Progenitor cell of endocrine pancreas (in vitro differentiated cells): Measurements from ENCODE around the gene SOD3. TPM values are rescaled to one million over a fixed set of nuclear protein-coding genes. Genes with fewer than 3 reads are reported as not detected.

Experiments used
- DNase-seq: peaks from one replicate; pipeline ENCODE4 v3.0.0; 2021; ENCODE audit warnings: low spot score; ENCODE audit not compliant: unreplicated experiment
- H3K27ac Mint-ChIP-seq: 2 replicates; pipeline ENCODE4 v1.8.0; 2021; ENCODE audit warnings: mild to moderate bottlenecking, moderate library complexity, mixed read lengths
- H3K27me3 Mint-ChIP-seq: 2 replicates; pipeline ENCODE4 v1.8.0; 2021; ENCODE audit warnings: mixed read lengths
- H3K36me3 Mint-ChIP-seq: 2 replicates; pipeline ENCODE4 v1.8.0; 2022; ENCODE audit warnings: mixed read lengths; ENCODE audit not compliant: insufficient read depth
- H3K4me1 Mint-ChIP-seq: 2 replicates; pipeline ENCODE4 v1.8.0; 2021; ENCODE audit warnings: low read depth, mixed read lengths
- H3K4me3 Mint-ChIP-seq: 2 replicates; pipeline ENCODE4 v1.8.0; 2021; ENCODE audit warnings: low read depth, mild to moderate bottlenecking, moderate library complexity, mixed read lengths
- H3K9me3 Mint-ChIP-seq: 2 replicates; pipeline ENCODE4 v1.8.0; 2021; ENCODE audit warnings: low read depth, mixed read lengths
- CTCF ChIP-seq: fragments of 200-600 bp; sonication (generic); IDR thresholded peaks from one replicate; pipeline ENCODE4 v1.5.0; 2021; ENCODE audit warnings: antibody characterized with exemption, mild to moderate bottlenecking; ENCODE audit not compliant: unreplicated experiment
- long read RNA-seq: library from polyadenylated mRNA; unstranded; transcript quantifications from one replicate; pipeline ENCODE4 v2.0.0, GENCODE V29; 2020
- total RNA-seq: library from RNA; stranded (reverse); gene quantifications from 2 replicates; pipeline ENCODE4 v1.2.1, GENCODE V29; 2021

Gene SOD3
- 5.0 and 6.2 TPM in 2 replicates for total RNA-seq
- long read RNA-seq: 0 reads

DNA sequence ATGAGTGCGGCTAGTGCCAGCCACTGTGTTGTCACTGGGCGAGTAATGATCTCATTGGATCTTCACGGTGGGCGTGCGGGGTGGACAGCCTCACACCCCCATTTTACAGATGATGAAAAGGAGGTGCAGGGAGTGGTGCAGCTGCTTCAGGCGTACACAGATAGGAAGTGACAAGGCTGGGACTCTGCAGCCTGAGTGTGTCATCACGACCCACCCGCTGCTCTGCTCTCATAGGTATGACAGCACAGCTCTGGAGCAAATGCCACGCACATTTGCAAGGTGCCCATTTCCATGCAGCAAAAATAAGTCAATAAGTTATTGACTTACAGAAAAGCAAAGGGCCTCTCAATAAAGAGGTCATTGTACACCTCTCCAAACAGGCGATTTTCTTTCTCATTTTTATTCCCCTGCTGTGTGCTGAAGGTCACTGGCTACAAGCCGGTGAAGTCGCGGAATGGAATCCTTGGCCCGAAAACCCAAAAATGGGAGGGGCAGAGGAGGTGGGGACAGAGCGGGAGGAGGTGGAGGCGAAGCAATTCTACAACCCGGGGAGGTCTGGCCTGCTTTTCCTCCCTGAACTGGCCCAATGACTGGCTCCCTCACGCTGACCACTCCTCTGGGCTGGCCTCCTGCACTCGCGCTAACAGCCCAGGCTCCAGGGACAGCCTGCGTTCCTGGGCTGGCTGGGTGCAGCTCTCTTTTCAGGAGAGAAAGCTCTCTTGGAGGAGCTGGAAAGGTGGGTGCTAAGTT lies at the start of gene SOD3:
Gene SOD3, plus strand, starts transcription at position 658 of the 750 bp plus-strand sequence. CDS start 3,949 bp downstream, outside the sequence.
- peaks cover 28% of the 10 kb centered on the region for H3K27me3 Mint-ChIP-seq
- DNase-seq: peak; percentile 42
- no peak for TF ChIP-seq CTCF
- no peaks in the 10 kb centered on the region for H3K9me3 Mint-ChIP-seq
- peaks cover 32% of the 10 kb centered on the region for H3K4me1 Mint-ChIP-seq
- peaks cover 4% of the 10 kb centered on the region for H3K36me3 Mint-ChIP-seq
- H3K27ac Mint-ChIP-seq: peak within 1 kb of the TSS; percentile 89
- H3K4me3 Mint-ChIP-seq: peak within 1 kb of the TSS; percentile 72

DNA sequence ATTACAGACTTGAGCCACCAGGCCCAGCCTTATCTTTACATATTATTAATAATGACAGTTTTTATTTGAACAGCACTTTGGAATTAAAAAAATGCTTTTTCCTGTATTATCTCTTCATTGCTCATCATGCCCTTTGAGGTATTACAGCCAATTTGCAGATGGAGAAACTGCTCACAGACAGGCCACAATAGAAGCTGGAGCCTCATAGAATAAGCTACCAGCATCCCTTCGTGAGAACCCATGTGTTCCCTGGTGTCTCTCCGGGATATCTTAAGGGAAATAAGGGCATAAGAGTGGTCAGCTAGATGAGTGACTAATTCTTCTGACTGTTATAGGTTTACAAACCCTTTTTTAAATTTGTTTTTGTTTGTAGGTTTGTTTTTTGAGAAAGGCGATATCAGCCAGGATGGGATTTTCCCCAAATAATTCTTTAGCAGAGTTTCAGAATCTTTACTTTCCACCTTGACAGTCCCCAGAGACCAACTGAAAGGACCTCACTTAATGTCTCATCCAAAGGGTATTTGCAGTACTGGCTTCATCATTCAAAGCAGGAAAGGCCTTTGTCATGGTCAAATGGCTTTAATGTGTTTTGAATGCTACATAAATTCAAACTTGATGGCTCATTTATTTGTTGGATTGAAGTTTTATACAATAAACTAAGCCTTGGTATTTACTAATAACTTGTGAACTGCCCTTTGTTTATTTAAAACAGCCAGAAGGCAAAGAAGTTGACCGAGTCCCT lies 48.0 kb upstream of the SOD3 start:
- Mint-ChIP-seq H3K27me3 (peaks cover 4% of the 10 kb centered on the region), H3K4me3 (no peak overlapping the region), H3K36me3 (no peaks in the 10 kb centered on the region), H3K4me1 (peaks cover 1% of the 10 kb centered on the region), H3K27ac (no peak overlapping the region), H3K9me3 (peaks cover 4% of the 10 kb centered on the region)
- no peak for DNase-seq
- TF ChIP-seq CTCF: no peak

DNA sequence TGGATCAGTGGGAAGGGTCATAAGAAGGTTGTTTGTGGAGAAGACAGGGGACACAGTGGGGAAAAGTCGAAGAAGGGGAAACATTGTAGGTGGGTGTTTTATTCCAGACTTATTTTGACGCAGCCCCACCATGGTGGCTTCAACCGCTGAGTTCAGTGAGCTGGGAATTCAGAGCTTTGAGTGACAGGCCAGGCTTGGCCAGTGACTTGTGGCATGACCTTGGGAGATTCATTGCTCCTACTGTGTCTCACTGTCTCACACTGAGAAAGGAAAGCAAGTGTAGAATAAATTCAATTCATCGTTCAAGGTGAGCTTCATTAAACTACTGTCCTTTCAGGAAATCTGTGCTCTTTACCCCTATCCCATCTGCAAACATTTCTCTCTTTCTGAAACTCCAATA lies 47.4 kb upstream of the SOD3 start:
- Mint-ChIP-seq H3K4me1 (peaks cover 1% of the 10 kb centered on the region), H3K27ac (no peak overlapping the region), H3K9me3 (peaks cover 3% of the 10 kb centered on the region), H3K27me3 (peaks cover 4% of the 10 kb centered on the region), H3K36me3 (no peaks in the 10 kb centered on the region), H3K4me3 (no peak overlapping the region)
- DNase-seq: no peak
- TF ChIP-seq CTCF: no peak

- Mint-ChIP-seq H3K27ac (no peak overlapping the region), H3K36me3 (no peaks in the 10 kb centered on the region), H3K4me1 (no peaks in the 10 kb centered on the region), H3K4me3 (no peak overlapping the region), H3K27me3 (peaks cover 2% of the 10 kb centered on the region), H3K9me3 (no peaks in the 10 kb centered on the region)
- TF ChIP-seq CTCF: no peak
- DNase-seq: no peak
Measured at GRCh38 chr4:24748758-24749350, 46.5 kb upstream of the SOD3 start.

DNA sequence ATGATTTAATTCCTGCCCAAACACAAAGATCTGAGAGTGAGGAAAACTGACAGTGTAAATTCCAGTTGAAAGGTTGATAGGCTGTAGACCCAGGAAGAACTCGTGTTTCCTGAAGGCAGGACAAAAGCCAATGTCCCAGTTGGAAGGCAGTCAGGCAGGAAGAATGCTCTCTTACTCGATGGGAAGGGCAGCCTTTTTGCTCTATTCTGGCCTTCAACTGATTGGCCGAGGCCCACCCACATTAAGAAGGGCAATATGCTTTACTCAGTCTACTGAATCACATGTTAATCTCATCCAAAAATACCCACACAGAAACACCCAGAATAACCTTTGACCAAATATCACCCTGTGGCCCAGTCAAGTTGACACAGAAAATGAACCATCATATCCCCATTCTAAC lies 45.3 kb upstream of the SOD3 start:
- no peaks in the 10 kb centered on the region for H3K9me3 Mint-ChIP-seq
- DNase-seq: no peak
- no peak overlapping the region for H3K4me3 Mint-ChIP-seq
- peaks cover 2% of the 10 kb centered on the region for H3K27me3 Mint-ChIP-seq
- no peaks in the 10 kb centered on the region for H3K4me1 Mint-ChIP-seq
- H3K27ac Mint-ChIP-seq: no peak overlapping the region
- TF ChIP-seq CTCF: no peak
- no peaks in the 10 kb centered on the region for H3K36me3 Mint-ChIP-seq
